ENCODE data around the gene STAMBP. TPM values are rescaled to one million over a fixed set of nuclear protein-coding genes. Genes with fewer than 3 reads are reported as not detected.

Gene STAMBP
- total RNA-seq, 1 donor from 2014 or later, result 41.0 TPM

- peak overlapping the region; percentile 31 for H3K27ac Mint-ChIP-seq
These were observed 62.6 kb downstream of the STAMBP start for GRCh38 chr2:73891276-73891901.

GRCh38 chr2:73892631-73893329, 64.0 kb downstream of the STAMBP start, which contains the start of gene ACTG2:
Gene ACTG2, plus strand, starts transcription at chr2:73893008. Its CDS starts 8,304 bp downstream, at chr2:73901312.
- Mint-ChIP-seq H3K27ac (no peak within 1 kb of the TSS), H3K4me3 (no peak within 1 kb of the TSS), H3K4me1 (ENCODE audit: unreplicated experiment) (peaks cover 9% of the 10 kb centered on the region), H3K9me3 (no peaks in the 10 kb centered on the region), H3K36me3 (no peaks in the 10 kb centered on the region), H3K27me3 (peaks cover 14% of the 10 kb centered on the region)
- DNase-seq (ENCODE audit: extremely low spot score, unreplicated experiment), result peak; percentile 55
- TF ChIP-seq CTCF (conservative IDR thresholded peaks at IDR 0.05), result no peak

More at GRCh38 chr2:73891276-73891901, 62.6 kb downstream of the STAMBP start:
- Mint-ChIP-seq H3K9me3 (no peaks in the 10 kb centered on the region), H3K4me3 (no peak overlapping the region), H3K36me3 (no peaks in the 10 kb centered on the region), H3K27me3 (peaks cover 12% of the 10 kb centered on the region), H3K4me1 (ENCODE audit: unreplicated experiment) (peaks cover 9% of the 10 kb centered on the region)
- DNase-seq (ENCODE audit: extremely low spot score, unreplicated experiment), result peak; percentile 63
- no peak for TF ChIP-seq CTCF (conservative IDR thresholded peaks at IDR 0.05)

GRCh38 chr2:73893764-73894474, 65.2 kb downstream of the STAMBP start:
- no peak overlapping the region for H3K4me3 Mint-ChIP-seq
- H3K27me3 Mint-ChIP-seq, result peaks cover 14% of the 10 kb centered on the region
- peaks cover 9% of the 10 kb centered on the region for H3K4me1 Mint-ChIP-seq (ENCODE audit: unreplicated experiment)
- H3K9me3 Mint-ChIP-seq, result no peaks in the 10 kb centered on the region
- H3K36me3 Mint-ChIP-seq, result no peaks in the 10 kb centered on the region
- TF ChIP-seq CTCF (conservative IDR thresholded peaks at IDR 0.05), result no peak
- H3K27ac Mint-ChIP-seq, result no peak overlapping the region
- DNase-seq (ENCODE audit: extremely low spot score, unreplicated experiment), result no peak

GRCh38 chr2:73894475-73894850, 65.7 kb downstream of the STAMBP start:
- H3K27me3 Mint-ChIP-seq, result peaks cover 14% of the 10 kb centered on the region
- H3K9me3 Mint-ChIP-seq, result no peaks in the 10 kb centered on the region
- DNase-seq (ENCODE audit: extremely low spot score, unreplicated experiment), result no peak
- H3K4me3 Mint-ChIP-seq, result no peak overlapping the region
- no peaks in the 10 kb centered on the region for H3K36me3 Mint-ChIP-seq
- H3K4me1 Mint-ChIP-seq (ENCODE audit: unreplicated experiment), result peaks cover 9% of the 10 kb centered on the region
- TF ChIP-seq CTCF (conservative IDR thresholded peaks at IDR 0.05), result no peak
- H3K27ac Mint-ChIP-seq, result peak overlapping the region; percentile 30

- H3K9me3 Mint-ChIP-seq, result no peaks in the 10 kb centered on the region
- no peak for DNase-seq (ENCODE audit: extremely low spot score, unreplicated experiment)
These were observed 66.1 kb downstream of the STAMBP start for GRCh38 chr2:73894877-73895276.

More at GRCh38 chr2:73894877-73895276, 66.1 kb downstream of the STAMBP start:
- Mint-ChIP-seq H3K36me3 (no peaks in the 10 kb centered on the region), H3K4me3 (no peak overlapping the region), H3K27me3 (peaks cover 14% of the 10 kb centered on the region), H3K27ac (peak overlapping the region; percentile 30), H3K4me1 (ENCODE audit: unreplicated experiment) (peaks cover 9% of the 10 kb centered on the region)
- no peak for TF ChIP-seq CTCF (conservative IDR thresholded peaks at IDR 0.05)

Measured in type B pancreatic cell (in vitro differentiated cells).